ENCODE results near the gene TMEM139.

DNA sequence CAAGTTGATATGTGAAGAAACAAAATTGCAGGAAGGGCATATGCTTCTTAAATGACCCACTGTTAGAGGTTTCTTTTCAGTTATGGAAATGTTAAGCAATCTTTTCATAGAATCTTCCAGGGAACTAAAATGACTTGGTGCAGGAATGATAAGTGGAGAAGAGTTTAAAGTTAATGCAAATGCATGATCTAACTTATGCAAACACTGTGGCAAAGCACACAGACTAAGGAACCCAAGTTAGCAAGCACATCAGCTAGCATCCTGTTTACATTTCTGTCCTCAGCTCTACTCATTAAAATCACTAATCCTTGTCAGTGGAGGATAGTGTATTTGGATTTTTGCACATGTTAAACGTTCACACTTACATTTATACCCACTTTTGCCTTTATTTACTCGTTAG, 40.5 kb downstream of the TMEM139 start:
- TF ChIP-seq, protein P1, sequence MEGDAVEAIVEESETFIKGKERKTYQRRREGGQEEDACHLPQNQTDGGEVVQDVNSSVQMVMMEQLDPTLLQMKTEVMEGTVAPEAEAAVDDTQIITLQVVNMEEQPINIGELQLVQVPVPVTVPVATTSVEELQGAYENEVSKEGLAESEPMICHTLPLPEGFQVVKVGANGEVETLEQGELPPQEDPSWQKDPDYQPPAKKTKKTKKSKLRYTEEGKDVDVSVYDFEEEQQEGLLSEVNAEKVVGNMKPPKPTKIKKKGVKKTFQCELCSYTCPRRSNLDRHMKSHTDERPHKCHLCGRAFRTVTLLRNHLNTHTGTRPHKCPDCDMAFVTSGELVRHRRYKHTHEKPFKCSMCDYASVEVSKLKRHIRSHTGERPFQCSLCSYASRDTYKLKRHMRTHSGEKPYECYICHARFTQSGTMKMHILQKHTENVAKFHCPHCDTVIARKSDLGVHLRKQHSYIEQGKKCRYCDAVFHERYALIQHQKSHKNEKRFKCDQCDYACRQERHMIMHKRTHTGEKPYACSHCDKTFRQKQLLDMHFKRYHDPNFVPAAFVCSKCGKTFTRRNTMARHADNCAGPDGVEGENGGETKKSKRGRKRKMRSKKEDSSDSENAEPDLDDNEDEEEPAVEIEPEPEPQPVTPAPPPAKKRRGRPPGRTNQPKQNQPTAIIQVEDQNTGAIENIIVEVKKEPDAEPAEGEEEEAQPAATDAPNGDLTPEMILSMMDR (IDR thresholded peaks at IDR 0.05), result no peak
- no peak for TF ChIP-seq POLR2A (IDR thresholded peaks at IDR 0.05)
